HEK293 (cell line): Measurements from ENCODE around the gene NIPBL.
"Not testable (repeated sequence)": the region's sequence is repeated elsewhere in the genome, so short reads cannot be mapped to it uniquely, and the experiment has no call there.

Experiments used
- CTCF ChIA-PET: fragments of 350-600 bp; formaldehyde crosslinking; extraction: SDS; loops from one replicate; lab custom pipeline; 2021; ENCODE audit warnings: antibody characterized with exemption; lab: Yijun Ruan, JAX
- POLR2A ChIA-PET: fragments of 300-600 bp; formaldehyde crosslinking; extraction: SDS; loops from one replicate; lab custom pipeline; 2020; ENCODE audit warnings: antibody characterized with exemption, inconsistent platforms; lab: Yijun Ruan, JAX
- H3K27ac ChIP-seq: fragments of 200-500 bp; sonication (Bioruptor generic); 2 replicates; pipeline ENCODE4 v1.5.1; 2014; ENCODE audit warnings: low read depth, low read length, control low read depth, inconsistent platforms; ENCODE audit errors: extremely low read depth
- H3K36me3 ChIP-seq, 2 experiments: fragments of 200-500 bp in 1 of 2; sonication (Bioruptor generic) in 1 of 2; 1 replicate in 1 of 2; 2 replicates in 1 of 2; pipeline ENCODE4 v1.5.1; 2014 to 2017; ENCODE audit warnings: inconsistent platforms in 2 of 2, low read length in 2 of 2; ENCODE audit not compliant: control insufficient read depth in 2 of 2, insufficient read depth in 1 of 2
- H3K4me1 ChIP-seq: fragments of 200-500 bp; sonication (Bioruptor generic); 2 replicates; pipeline ENCODE4 v1.5.1; 2014; ENCODE audit warnings: mild to moderate bottlenecking, low read length, inconsistent platforms; ENCODE audit not compliant: control insufficient read depth, insufficient read depth
- H3K4me3 ChIP-seq: 2 replicates; pipeline ENCODE4 v1.5.1; 2011; ENCODE audit warnings: low read depth, mild to moderate bottlenecking, control low read depth, low read length, moderate library complexity
- H3K9me3 ChIP-seq: fragments of 200-500 bp; sonication (Bioruptor generic); 2 replicates; pipeline ENCODE4 v1.5.1; 2014; ENCODE audit warnings: low read depth, low read length, inconsistent platforms; ENCODE audit not compliant: control insufficient read depth, insufficient read depth
- SP2 ChIP-seq: fragments of 450-650 bp; formaldehyde crosslinking; IDR thresholded peaks from 2 replicates; pipeline ENCODE4 v1.5.1; 2016; ENCODE audit warnings: missing biosample characterization, missing genetic modification characterization
- SP7 ChIP-seq: fragments of 450-650 bp; formaldehyde crosslinking; IDR thresholded peaks from 2 replicates; pipeline ENCODE4 v1.5.1; 2016; ENCODE audit warnings: missing biosample characterization, missing genetic modification characterization
- ZNF146 ChIP-seq: fragments of 450-650 bp; formaldehyde crosslinking; IDR thresholded peaks from 2 replicates; pipeline ENCODE4 v1.5.1; 2016; ENCODE audit warnings: missing biosample characterization, missing genetic modification characterization
- ZNF175 ChIP-seq: fragments of 450-650 bp; formaldehyde crosslinking; IDR thresholded peaks from 2 replicates; pipeline ENCODE4 v1.5.1; 2016; ENCODE audit warnings: missing biosample characterization, missing genetic modification characterization
- ZNF221 ChIP-seq: fragments of 450-650 bp; formaldehyde crosslinking; IDR thresholded peaks from 2 replicates; pipeline ENCODE4 v1.5.1; 2017; ENCODE audit warnings: missing biosample characterization, missing genetic modification characterization, borderline replicate concordance
- ZNF585B ChIP-seq: fragments of 450-650 bp; formaldehyde crosslinking; IDR thresholded peaks from 2 replicates; pipeline ENCODE4 v1.5.1; 2016; ENCODE audit warnings: missing biosample characterization, missing genetic modification characterization
- TF ChIP-seq, protein P1 (sequence below): sonication (generic); formaldehyde crosslinking; IDR thresholded peaks from 2 replicates; pipeline ENCODE4 v1.8.1; 2022; ENCODE audit warnings: mild to moderate bottlenecking, moderate library complexity, missing genetic modification reagents
- TF ChIP-seq, protein P2 (sequence below): fragments of 450-650 bp; formaldehyde crosslinking; IDR thresholded peaks from 2 replicates; pipeline ENCODE4 v1.5.1; 2016; ENCODE audit warnings: missing biosample characterization, missing genetic modification characterization
- TF ChIP-seq, protein P3 (sequence below): fragments of 450-650 bp; formaldehyde crosslinking; IDR thresholded peaks from 2 replicates; pipeline ENCODE4 v1.5.1; 2016; ENCODE audit warnings: missing biosample characterization, missing genetic modification characterization, low read depth
- TF ChIP-seq, protein P4 (sequence below): fragments of 450-650 bp; formaldehyde crosslinking; IDR thresholded peaks from 2 replicates; pipeline ENCODE4 v1.5.1; 2017; ENCODE audit warnings: missing biosample characterization, missing genetic modification characterization
- TF ChIP-seq, protein P5 (sequence below): fragments of 450-650 bp; formaldehyde crosslinking; IDR thresholded peaks from 2 replicates; pipeline ENCODE4 v1.5.1; 2016; ENCODE audit warnings: missing biosample characterization, missing genetic modification characterization

The NIPBL gene

DNA sequence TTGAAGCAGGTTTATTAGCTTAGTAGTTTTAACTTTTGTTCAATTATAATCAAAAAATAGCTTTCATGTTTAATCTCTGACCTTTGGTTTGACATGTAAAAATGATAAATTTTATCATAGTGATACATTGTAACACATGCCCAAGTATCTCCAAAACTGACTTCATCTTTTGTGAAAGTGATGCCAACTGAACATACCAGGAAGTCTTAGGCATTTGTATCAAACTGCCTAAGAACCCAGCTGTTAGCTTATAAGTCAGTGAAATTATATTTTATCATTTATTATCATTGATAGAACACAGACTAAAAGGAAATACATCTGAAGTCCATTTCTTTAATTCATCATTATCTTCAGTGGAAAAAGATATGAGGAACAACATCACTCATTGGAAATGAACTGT, 39.1 kb downstream of the NIPBL start:
- Histone ChIP-seq H3K27ac (no peak overlapping the region), H3K4me1 (peaks cover 4% of the 10 kb centered on the region; the same call in 1 of the 2 replicates), H3K9me3 (no peaks in the 10 kb centered on the region; the same call in 1 of the 2 replicates), H3K4me3 (no peak overlapping the region), H3K36me3 (no peaks in the 10 kb centered on the region; a peak in 1 of 3 replicates)
- TF ChIP-seq SP2 (no peak), ZNF175 (tag by site-specific recombination) (no peak), ZNF221 (no peak), ZNF146 (tag by site-specific recombination) (no peak)
- TF ChIP-seq, protein P1, sequence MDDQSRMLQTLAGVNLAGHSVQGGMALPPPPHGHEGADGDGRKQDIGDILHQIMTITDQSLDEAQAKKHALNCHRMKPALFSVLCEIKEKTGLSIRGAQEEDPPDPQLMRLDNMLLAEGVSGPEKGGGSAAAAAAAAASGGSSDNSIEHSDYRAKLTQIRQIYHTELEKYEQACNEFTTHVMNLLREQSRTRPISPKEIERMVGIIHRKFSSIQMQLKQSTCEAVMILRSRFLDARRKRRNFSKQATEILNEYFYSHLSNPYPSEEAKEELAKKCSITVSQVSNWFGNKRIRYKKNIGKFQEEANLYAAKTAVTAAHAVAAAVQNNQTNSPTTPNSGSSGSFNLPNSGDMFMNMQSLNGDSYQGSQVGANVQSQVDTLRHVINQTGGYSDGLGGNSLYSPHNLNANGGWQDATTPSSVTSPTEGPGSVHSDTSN (CRISPR knock-in tag): no peak
- ChIA-PET POLR2A (no interaction called here), CTCF (interaction anchor here (1.1 to 1.2 kb wide), 2 partner anchors 15 to 25 kb away, joined by 3 to 4 read pairs; no protein-coding TSS in a partner anchor)

DNA sequence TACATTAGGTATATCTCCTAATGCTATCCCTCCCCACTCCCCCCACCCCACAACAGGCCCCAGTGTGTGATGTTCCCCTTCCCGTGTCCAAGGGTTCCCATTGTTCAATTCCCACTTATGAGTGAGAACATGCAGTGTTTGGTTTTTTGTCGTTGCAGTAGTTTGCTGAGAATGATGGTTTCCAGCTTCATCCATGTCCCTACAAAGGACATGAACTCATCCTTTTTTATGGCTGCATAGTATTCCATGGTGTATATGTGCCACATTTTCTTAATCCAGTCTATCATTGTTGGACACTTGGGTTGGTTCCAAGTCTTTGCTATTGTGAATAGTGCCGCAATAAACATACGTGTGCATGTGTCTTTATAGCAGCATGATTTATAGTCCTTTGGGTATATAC, 40.0 kb downstream of the NIPBL start:
- POLR2A ChIA-PET, H3K36me3 ChIP-seq, CTCF ChIA-PET, H3K9me3 ChIP-seq, H3K4me3 ChIP-seq: not testable (repeated sequence)
- peak; percentile 95 for TF ChIP-seq ZNF146 (tag by site-specific recombination)
- TF ChIP-seq, protein P2, sequence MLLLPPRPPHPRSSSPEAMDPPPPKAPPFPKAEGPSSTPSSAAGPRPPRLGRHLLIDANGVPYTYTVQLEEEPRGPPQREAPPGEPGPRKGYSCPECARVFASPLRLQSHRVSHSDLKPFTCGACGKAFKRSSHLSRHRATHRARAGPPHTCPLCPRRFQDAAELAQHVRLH: peak; percentile 50; the same call in 1 of the 2 replicates
- TF ChIP-seq, all 188 proteins: peak for 2; not testable (repeated sequence) for 186
- not testable (repeated sequence) for H3K4me1 ChIP-seq, H3K27ac ChIP-seq

DNA sequence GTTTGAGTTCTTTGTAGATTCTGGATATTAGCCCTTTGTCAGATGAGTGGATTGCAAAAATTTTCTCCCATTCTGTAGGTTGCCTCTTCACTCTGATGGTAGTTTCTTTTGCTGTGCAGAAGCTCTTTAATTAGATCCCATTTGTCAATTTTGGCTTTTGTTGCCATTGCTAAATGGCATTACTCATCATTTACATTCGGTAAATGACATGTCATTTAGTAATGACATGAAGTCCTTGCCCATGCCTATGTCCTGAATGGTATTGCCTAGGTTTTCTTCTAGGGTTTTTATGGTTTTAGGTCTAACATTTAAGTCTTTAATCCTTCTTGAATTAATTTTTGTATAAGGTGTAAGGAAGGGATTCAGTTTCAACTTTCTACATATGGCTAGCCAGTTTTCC, 40.8 kb downstream of the NIPBL start:
- H3K4me1 ChIP-seq, H3K4me3 ChIP-seq, POLR2A ChIA-PET, H3K9me3 ChIP-seq, H3K36me3 ChIP-seq, H3K27ac ChIP-seq: not testable (repeated sequence)
- TF ChIP-seq SP7 (tag by site-specific recombination): peak; percentile 39; the same call in 1 of the 2 replicates
- TF ChIP-seq, protein P3, sequence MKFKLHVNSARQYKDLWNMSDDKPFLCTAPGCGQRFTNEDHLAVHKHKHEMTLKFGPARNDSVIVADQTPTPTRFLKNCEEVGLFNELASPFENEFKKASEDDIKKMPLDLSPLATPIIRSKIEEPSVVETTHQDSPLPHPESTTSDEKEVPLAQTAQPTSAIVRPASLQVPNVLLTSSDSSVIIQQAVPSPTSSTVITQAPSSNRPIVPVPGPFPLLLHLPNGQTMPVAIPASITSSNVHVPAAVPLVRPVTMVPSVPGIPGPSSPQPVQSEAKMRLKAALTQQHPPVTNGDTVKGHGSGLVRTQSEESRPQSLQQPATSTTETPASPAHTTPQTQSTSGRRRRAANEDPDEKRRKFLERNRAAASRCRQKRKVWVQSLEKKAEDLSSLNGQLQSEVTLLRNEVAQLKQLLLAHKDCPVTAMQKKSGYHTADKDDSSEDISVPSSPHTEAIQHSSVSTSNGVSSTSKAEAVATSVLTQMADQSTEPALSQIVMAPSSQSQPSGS: peak; percentile 37; the same call in 1 of the 2 replicates
- CTCF ChIA-PET: interaction anchor here (0.7 kb wide), 1 partner anchor 88 kb away, joined by 3 read pairs; no protein-coding TSS in a partner anchor

DNA sequence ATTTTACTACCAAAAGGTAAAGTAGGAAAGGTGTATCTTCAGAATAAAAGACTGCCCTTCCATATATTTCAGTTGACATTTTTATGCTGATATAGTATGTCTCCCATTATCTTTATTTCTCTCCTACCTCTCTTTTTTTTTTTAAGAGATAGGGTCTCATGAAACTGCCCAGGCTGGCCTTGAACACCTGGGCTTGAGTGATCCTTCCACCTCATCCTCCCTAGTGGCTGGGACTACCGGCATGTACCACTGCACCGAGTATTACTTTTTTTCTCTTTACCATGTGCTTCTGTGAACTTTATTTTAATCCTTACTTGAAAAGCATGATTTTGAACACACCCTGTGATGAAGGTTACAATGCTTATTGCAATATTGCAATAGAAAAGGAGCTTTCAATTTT, 42.7 kb downstream of the NIPBL start:
- H3K4me1 ChIP-seq: 0 out of 2 replicates have a peak, but pooled peaks cover 3% of the 10 kb centered on the region
- no peaks in the 10 kb centered on the region; the same call in 1 of the 2 replicates for H3K9me3 ChIP-seq
- TF ChIP-seq, protein P4, sequence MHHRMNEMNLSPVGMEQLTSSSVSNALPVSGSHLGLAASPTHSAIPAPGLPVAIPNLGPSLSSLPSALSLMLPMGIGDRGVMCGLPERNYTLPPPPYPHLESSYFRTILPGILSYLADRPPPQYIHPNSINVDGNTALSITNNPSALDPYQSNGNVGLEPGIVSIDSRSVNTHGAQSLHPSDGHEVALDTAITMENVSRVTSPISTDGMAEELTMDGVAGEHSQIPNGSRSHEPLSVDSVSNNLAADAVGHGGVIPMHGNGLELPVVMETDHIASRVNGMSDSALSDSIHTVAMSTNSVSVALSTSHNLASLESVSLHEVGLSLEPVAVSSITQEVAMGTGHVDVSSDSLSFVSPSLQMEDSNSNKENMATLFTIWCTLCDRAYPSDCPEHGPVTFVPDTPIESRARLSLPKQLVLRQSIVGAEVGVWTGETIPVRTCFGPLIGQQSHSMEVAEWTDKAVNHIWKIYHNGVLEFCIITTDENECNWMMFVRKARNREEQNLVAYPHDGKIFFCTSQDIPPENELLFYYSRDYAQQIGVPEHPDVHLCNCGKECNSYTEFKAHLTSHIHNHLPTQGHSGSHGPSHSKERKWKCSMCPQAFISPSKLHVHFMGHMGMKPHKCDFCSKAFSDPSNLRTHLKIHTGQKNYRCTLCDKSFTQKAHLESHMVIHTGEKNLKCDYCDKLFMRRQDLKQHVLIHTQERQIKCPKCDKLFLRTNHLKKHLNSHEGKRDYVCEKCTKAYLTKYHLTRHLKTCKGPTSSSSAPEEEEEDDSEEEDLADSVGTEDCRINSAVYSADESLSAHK: peak; percentile 87
- TF ChIP-seq ZNF585B: no peak
- TF ChIP-seq, protein P5, sequence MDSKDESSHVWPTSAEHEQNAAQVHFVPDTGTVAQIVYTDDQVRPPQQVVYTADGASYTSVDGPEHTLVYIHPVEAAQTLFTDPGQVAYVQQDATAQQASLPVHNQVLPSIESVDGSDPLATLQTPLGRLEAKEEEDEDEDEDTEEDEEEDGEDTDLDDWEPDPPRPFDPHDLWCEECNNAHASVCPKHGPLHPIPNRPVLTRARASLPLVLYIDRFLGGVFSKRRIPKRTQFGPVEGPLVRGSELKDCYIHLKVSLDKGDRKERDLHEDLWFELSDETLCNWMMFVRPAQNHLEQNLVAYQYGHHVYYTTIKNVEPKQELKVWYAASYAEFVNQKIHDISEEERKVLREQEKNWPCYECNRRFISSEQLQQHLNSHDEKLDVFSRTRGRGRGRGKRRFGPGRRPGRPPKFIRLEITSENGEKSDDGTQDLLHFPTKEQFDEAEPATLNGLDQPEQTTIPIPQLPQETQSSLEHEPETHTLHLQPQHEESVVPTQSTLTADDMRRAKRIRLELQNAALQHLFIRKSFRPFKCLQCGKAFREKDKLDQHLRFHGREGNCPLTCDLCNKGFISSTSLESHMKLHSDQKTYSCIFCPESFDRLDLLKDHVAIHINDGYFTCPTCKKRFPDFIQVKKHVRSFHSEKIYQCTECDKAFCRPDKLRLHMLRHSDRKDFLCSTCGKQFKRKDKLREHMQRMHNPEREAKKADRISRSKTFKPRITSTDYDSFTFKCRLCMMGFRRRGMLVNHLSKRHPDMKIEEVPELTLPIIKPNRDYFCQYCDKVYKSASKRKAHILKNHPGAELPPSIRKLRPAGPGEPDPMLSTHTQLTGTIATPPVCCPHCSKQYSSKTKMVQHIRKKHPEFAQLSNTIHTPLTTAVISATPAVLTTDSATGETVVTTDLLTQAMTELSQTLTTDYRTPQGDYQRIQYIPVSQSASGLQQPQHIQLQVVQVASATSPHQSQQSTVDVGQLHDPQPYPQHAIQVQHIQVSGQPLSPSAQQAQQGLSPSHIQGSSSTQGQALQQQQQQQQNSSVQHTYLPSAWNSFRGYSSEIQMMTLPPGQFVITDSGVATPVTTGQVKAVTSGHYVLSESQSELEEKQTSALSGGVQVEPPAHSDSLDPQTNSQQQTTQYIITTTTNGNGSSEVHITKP (tag by site-specific recombination): peak; percentile 31; the same call in 1 of the 2 replicates
- no peak overlapping the region for H3K27ac ChIP-seq
- no peak overlapping the region for H3K4me3 ChIP-seq
- ChIA-PET POLR2A (no interaction called here), CTCF (interaction anchor here (0.6 to 1.6 kb wide), 3 partner anchors 22 to 86 kb away, joined by 3 to 4 read pairs (median 4); no protein-coding TSS in a partner anchor)
- no peaks in the 10 kb centered on the region for H3K36me3 ChIP-seq
